GM10266 (cell line): Measurements from ENCODE around the gene CPN2.

Experiments used
- DNase-seq: peaks from one replicate; pipeline ENCODE4 v3.0.0; 2012; ENCODE audit errors: extremely low spot score
- TF ChIP-seq, protein P1 (sequence below): IDR thresholded peaks from 2 replicates; pipeline ENCODE4 v1.5.1; 2012; ENCODE audit warnings: mild to moderate bottlenecking, low read depth; ENCODE audit not compliant: control insufficient read depth, insufficient read depth; ENCODE audit errors: missing control alignments

The CPN2 gene

DNA sequence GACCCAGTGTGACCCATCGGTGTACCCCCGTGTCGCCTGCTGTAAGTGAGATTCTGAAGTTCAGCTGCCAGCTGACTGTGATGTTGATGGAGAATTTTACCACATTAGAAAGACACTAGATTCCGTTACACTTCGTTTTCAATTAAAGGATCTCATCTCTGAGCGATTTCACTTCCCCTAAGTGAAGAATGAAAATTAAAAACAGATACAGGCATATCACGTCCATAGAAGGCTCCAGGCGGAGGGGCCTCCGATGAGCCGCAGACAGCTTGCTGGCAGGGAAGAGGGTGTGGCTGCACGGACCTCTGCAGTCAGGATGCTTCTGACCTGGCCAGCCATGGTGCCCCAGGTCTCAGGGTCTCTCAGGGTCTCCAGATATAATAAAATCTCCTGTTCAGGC lies 6.6 kb upstream of the CPN2 start:
- DNase-seq = no peak
- TF ChIP-seq, protein P1, sequence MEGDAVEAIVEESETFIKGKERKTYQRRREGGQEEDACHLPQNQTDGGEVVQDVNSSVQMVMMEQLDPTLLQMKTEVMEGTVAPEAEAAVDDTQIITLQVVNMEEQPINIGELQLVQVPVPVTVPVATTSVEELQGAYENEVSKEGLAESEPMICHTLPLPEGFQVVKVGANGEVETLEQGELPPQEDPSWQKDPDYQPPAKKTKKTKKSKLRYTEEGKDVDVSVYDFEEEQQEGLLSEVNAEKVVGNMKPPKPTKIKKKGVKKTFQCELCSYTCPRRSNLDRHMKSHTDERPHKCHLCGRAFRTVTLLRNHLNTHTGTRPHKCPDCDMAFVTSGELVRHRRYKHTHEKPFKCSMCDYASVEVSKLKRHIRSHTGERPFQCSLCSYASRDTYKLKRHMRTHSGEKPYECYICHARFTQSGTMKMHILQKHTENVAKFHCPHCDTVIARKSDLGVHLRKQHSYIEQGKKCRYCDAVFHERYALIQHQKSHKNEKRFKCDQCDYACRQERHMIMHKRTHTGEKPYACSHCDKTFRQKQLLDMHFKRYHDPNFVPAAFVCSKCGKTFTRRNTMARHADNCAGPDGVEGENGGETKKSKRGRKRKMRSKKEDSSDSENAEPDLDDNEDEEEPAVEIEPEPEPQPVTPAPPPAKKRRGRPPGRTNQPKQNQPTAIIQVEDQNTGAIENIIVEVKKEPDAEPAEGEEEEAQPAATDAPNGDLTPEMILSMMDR = no peak

DNA sequence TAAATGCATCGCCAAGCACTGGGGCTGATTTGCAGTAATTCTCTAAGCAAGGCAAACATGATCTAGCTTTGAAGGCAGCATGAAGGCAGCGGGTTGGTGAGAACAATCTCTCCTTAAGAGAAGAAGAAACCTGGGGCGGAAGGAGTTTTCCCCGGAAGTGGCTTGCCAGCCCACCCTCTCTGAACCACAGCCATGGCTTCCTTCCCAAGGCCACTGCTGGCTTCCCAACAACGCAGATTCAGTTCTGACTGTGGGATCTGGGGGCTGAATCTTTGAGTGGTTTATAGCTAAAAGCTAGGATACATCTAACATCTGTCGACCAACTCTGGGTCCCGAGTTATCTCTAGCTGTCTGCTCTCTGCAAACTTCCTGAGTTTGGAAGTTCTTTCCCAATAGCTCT lies 4.3 kb upstream of the CPN2 start:
- TF ChIP-seq, protein P1 = no peak
- DNase-seq = no peak

DNA sequence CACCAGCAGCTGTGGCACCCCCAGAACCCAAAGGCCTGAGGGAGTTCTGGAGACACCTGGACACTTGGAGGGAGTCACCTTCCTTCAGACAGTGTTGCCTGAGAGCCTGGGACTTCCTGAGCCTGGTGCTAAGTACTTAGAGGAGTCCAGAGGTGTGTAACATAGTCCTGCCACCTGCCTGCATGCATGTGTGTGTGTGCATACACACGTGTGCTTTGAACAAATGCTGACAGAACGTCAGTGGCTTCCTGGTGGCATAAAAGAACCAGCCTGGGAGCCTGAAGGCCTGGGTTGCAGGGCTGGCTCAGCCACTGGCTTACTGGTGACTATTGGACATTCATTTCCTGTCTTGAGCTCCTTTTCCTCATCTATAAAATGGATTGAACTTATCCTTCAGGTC lies 3.2 kb upstream of the CPN2 start:
- DNase-seq = no peak
- TF ChIP-seq, protein P1 = no peak

DNA sequence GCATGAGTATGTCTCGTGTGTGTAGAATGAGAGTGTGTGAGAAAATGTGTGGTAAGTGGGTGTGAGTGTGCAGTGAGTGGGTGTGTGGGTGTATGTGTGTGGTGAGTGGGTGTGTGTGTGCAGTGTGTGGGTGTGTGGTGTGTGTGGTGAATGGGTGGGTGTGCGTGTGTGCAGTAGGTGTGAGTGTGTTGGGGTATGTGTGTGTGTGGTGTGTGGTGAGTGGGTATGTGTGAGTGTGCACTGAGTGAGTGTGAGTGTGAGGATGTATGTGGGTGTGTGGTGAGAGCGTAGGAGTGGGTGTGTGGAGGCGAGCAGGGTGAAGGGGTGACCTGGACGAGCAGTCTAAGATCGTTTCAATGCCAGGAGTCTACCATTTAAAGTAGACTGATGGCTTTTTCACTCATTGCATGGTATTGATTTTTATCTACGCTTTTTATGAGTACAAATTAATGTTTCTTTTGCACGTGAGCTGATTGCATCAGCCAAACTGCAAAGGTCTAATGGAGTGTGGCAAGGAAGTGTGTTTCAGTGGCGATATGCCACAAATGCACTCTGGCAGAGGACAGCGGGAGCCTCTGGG lies 1.6 kb upstream of the CPN2 start:
- TF ChIP-seq, protein P1 = no peak

DNA sequence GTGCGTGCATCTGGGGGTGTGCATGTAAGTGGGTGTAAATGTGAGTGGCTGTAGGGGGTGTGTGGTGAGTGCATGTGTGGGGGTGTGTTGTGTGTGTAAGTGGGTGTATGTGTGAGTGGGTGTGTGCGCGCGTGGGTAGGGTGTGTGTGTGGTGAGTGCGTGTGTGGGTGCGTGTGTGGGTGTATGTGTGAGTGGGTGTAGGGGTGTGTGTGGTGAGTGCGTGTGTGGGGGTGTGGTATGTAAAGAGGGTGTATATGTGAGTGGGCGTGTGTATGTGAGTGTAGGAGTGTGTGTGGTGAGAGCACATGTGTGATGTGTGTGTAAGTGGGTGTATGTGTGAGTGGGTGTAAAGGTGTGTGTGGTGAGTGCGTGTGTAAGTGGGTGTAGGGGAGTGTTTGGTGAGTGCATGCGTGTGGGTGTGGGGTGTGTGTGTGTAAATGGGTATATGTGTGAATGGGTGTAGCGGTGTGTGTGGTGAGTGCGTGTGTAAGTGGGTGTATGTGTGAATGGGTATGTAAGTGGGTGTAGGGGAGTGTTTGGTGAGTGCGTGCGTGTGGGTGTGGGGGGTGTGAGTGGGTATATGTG lies 916 bp upstream of the CPN2 start:
- TF ChIP-seq, protein P1 = no peak
- no peak for DNase-seq

More for the DNA sequence above, 1.6 kb upstream of the CPN2 start:
- no peak for DNase-seq

DNA sequence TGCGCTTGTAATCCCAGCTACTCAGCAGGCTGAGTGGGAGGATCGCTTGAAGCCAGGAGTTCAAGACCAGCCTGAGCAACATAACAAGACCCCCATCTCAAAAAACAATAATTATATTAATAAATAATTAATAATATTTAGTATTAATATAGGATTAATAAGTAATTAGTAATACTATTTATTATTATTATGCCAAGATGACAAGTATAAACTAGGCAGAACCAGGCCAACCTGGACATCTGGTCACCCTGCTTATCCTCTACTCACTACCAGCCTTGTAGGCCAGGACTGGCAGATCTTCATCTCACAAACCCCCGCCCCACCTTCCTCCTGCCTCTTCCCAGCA lies 429 bp downstream of the CPN2 start:
- TF ChIP-seq, protein P1 = no peak
- no peak for DNase-seq

DNA sequence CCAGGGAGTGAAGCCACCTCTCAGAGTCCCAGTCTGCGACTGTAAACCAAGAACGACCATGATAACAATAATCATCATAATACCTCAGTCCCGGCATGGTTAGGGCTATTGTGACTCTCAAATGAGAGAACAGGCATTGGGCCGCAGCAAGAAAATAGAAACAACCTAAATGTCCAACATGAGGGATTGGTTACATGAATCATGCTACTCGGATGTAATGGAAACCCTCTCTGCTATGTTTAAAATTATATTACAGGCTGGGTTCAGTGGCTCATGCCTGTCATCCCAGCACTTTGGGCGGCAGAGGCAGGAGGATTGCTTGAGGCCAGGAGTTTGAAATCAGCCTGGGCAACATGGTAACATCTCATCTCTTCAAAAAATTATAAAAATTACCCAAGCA lies 2.8 kb downstream of the CPN2 start:
- no peak for DNase-seq
- TF ChIP-seq, protein P1 = no peak
